SU-DHL-6 (cell line): ENCODE measurements around the gene TMEM232.

Source experiments
- H2AFZ ChIP-seq: fragments of 200-600 bp; sonication (generic); 2 replicates; pipeline ENCODE4 v1.6.1; 2014; ENCODE audit warnings: low read depth, mild to moderate bottlenecking, moderate library complexity, mixed read lengths, antibody characterized with exemption, low read length; ENCODE audit not compliant: severe bottlenecking
- H3F3A ChIP-seq: fragments of 200-600 bp; shearing (Covaris generic); 2 replicates; pipeline ENCODE4 v1.6.0; 2016; ENCODE audit warnings: antibody characterized with exemption, mild to moderate bottlenecking; ENCODE audit not compliant: insufficient read depth
- H3K27ac ChIP-seq: fragments of 200-600 bp; sonication (generic); 2 replicates; pipeline ENCODE4 v1.5.1; 2016; ENCODE audit warnings: low read depth, mild to moderate bottlenecking, low read length, moderate library complexity, mixed read lengths
- H3K27me3 ChIP-seq: fragments of 200-600 bp; sonication (generic), shearing (Covaris generic); 2 replicates; pipeline ENCODE4 v1.6.0; 2014; ENCODE audit warnings: mild to moderate bottlenecking, low read length
- H3K36me3 ChIP-seq: fragments of 200-600 bp; sonication (generic); 2 replicates; pipeline ENCODE4 v1.6.1; 2014; ENCODE audit warnings: mild to moderate bottlenecking, low read length, mixed read lengths
- H3K4me2 ChIP-seq: fragments of 300-600, 200-600 bp; shearing (Covaris generic), sonication (generic); 2 replicates; pipeline ENCODE4 v1.6.0; 2014; ENCODE audit warnings: low read length, low read depth, mild to moderate bottlenecking; ENCODE audit not compliant: poor library complexity, severe bottlenecking
- H3K4me3 ChIP-seq: fragments of 200-600 bp; sonication (generic); 2 replicates; pipeline ENCODE4 v1.5.1; 2014; ENCODE audit warnings: antibody characterized with exemption, low read length, mild to moderate bottlenecking, mixed read lengths; ENCODE audit not compliant: insufficient read depth, poor library complexity, severe bottlenecking
- H3K79me2 ChIP-seq: fragments of 200-600 bp; sonication (generic); 2 replicates; pipeline ENCODE4 v1.6.1; 2014; ENCODE audit warnings: mild to moderate bottlenecking, low read length, moderate library complexity; ENCODE audit not compliant: insufficient read depth
- H3K9ac ChIP-seq: fragments of 200-600 bp; sonication (generic); 2 replicates; pipeline ENCODE4 v1.7.0; 2014; ENCODE audit warnings: mild to moderate bottlenecking, low read length
- H3K9me2 ChIP-seq: fragments of 200-600 bp; sonication (generic); replicated peaks from 2 replicates; pipeline ENCODE4 v1.6.1; 2014; ENCODE audit warnings: low read length; ENCODE audit not compliant: insufficient read depth
- H3K9me3 ChIP-seq: fragments of 200-600 bp; sonication (generic); 2 replicates; pipeline ENCODE4 v1.6.1; 2014; ENCODE audit warnings: low read length, mixed read lengths; ENCODE audit not compliant: insufficient read depth
- H4K20me1 ChIP-seq: fragments of 200-600 bp; sonication (generic); 2 replicates; pipeline ENCODE4 v1.6.1; 2014; ENCODE audit warnings: low read depth, mild to moderate bottlenecking, antibody characterized with exemption, low read length, moderate library complexity, mixed read lengths
- CTCF ChIP-seq: fragments of 200-600 bp; sonication (generic); IDR thresholded peaks from one replicate; pipeline ENCODE4 v1.5.1; 2017; ENCODE audit warnings: antibody characterized with exemption, mild to moderate bottlenecking, low read length, moderate library complexity; ENCODE audit not compliant: insufficient read depth, poor library complexity, severe bottlenecking
- EZH2phosphoT487 ChIP-seq: fragments of 200-600 bp; sonication (generic), shearing (Covaris generic); conservative IDR thresholded peaks from 2 replicates; pipeline ENCODE4 v1.6.1; 2018; ENCODE audit warnings: mild to moderate bottlenecking, antibody characterized with exemption, low read length, moderate library complexity, mixed read lengths

The TMEM232 gene

GRCh38 chr5:110616009-110616408 lies 110.5 kb downstream of the TMEM232 start:
- H3K9me2 ChIP-seq, result no peaks in the 10 kb centered on the region
- H3K4me2 ChIP-seq, result no peak overlapping the region
- no peaks in the 10 kb centered on the region; the same call in 1 of the 2 replicates for H3K36me3 ChIP-seq
- no peaks in the 10 kb centered on the region for H4K20me1 ChIP-seq
- no peak for TF ChIP-seq EZH2phosphoT487
- TF ChIP-seq CTCF, result no peak
- H3K79me2 ChIP-seq, result no peaks in the 10 kb centered on the region
- H2AFZ ChIP-seq, result no peak overlapping the region
- no peak overlapping the region for H3K27ac ChIP-seq
- no peaks in the 10 kb centered on the region for H3K9me3 ChIP-seq
- no peak overlapping the region for H3K9ac ChIP-seq
- H3F3A ChIP-seq, result no peaks in the 10 kb centered on the region
- H3K27me3 ChIP-seq, result no peaks in the 10 kb centered on the region
- no peak overlapping the region for H3K4me3 ChIP-seq

GRCh38 chr5:110612794-110613247 lies 113.7 kb downstream of the TMEM232 start:
- Histone ChIP-seq H2AFZ (no peak overlapping the region), H3K4me3 (no peak overlapping the region), H3K9me2 (no peaks in the 10 kb centered on the region), H3K9ac (no peak overlapping the region), H3K79me2 (no peaks in the 10 kb centered on the region), H3K36me3 (no peaks in the 10 kb centered on the region; the same call in 1 of the 2 replicates), H3K27ac (no peak overlapping the region), H3F3A (no peaks in the 10 kb centered on the region), H3K4me2 (no peak overlapping the region), H4K20me1 (no peaks in the 10 kb centered on the region), H3K9me3 (no peaks in the 10 kb centered on the region), H3K27me3 (no peaks in the 10 kb centered on the region)
- TF ChIP-seq EZH2phosphoT487 (no peak), CTCF (no peak)

GRCh38 chr5:110611817-110612216 lies 114.7 kb downstream of the TMEM232 start:
- Histone ChIP-seq H3K9me2 (no peaks in the 10 kb centered on the region), H3K27ac (no peak overlapping the region), H3K4me3 (no peak overlapping the region), H3F3A (no peaks in the 10 kb centered on the region), H3K9ac (no peak overlapping the region), H3K27me3 (no peaks in the 10 kb centered on the region), H3K79me2 (no peaks in the 10 kb centered on the region), H2AFZ (no peak overlapping the region), H4K20me1 (no peaks in the 10 kb centered on the region), H3K9me3 (no peaks in the 10 kb centered on the region), H3K4me2 (no peak overlapping the region), H3K36me3 (no peaks in the 10 kb centered on the region; the same call in 1 of the 2 replicates)
- TF ChIP-seq EZH2phosphoT487 (no peak), CTCF (no peak)
